GM18505 (cell line): ENCODE data around the gene FKBP5.
"Not testable (repeated sequence)": the region's sequence is repeated elsewhere in the genome, so short reads cannot be mapped to it uniquely, and the experiment has no call there.

Experiments
- ATAC-seq: cut with Tn5 transposase; IDR thresholded peaks from one replicate; pipeline ENCODE4 v1.9.1; 2021; ENCODE audit not compliant: unreplicated experiment
- POLR2A ChIP-seq: IDR thresholded peaks from 4 replicates; pipeline ENCODE4 v1.6.1; 2011; ENCODE audit warnings: borderline replicate concordance; ENCODE audit not compliant: insufficient read depth, insufficient read length; ENCODE audit errors: extremely low read depth

The FKBP5 gene

DNA sequence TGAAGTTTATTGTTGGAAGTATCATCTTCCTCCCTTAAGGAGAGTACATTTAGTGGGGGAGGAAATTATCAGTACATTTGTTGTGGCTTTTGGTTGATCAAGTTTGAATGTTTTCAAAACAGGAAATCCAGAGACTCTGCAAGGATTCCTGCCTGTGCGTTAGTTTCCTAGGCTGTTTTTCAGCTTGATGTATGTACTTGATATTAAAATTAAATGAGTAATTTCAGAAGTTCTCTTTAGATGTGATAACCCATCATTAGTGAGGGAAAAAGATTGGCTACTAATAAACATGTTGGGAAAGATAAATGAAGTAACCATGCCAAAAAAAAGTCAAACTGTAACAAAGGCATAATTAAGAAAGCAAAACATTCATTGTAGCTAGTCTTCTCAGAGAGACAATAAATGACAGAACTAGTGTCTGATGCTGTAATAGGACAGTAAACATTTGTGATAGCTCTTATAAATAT is 88.0 kb downstream of the FKBP5 start:
- no peak for TF ChIP-seq POLR2A
- no peak for ATAC-seq

DNA sequence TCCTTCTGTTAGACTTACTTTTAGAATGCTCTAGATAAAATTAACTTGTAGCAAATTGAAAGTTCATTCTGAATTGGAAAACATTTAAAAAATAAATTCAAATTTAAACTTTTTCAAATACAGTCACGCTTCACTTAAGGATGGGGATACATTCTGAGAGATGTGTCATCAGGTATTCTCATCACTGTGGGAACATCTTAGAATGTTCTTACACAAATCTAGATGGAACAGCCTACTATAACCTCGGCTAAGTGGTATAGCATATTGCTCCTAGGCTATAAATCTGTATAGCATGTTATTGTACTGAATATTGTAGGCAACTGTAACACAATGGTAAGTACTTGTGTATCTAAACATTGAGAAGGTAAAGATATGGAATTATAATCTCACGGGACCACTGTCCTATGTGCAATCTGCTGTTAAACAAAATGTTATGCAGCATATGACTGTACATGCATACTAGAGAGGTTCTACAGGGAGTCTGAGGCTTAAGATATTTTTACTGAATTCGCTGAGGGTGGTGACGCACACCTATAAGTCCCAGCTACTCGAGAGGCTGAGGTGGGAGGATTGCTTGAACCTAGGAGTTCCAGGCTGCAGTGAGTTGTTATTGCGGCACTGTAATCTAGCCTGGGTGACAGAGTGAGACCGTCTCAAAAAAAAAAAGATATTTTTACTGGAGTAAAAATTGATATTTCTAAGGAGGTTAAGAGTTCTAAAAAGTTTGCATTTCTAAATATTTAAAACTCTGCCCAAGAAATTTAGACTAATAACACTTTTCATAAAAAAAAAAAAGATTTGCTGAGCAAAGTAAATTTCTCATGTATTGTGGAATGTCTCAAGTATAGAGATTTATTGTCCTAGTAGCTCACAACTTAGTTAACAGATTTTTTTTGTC is 88.7 kb downstream of the FKBP5 start:
- no peak for ATAC-seq
- TF ChIP-seq POLR2A = no peak

- ATAC-seq = not testable (repeated sequence)
Observed at GRCh38 chr6:35598621-35599020, 90.1 kb downstream of the FKBP5 start.

DNA sequence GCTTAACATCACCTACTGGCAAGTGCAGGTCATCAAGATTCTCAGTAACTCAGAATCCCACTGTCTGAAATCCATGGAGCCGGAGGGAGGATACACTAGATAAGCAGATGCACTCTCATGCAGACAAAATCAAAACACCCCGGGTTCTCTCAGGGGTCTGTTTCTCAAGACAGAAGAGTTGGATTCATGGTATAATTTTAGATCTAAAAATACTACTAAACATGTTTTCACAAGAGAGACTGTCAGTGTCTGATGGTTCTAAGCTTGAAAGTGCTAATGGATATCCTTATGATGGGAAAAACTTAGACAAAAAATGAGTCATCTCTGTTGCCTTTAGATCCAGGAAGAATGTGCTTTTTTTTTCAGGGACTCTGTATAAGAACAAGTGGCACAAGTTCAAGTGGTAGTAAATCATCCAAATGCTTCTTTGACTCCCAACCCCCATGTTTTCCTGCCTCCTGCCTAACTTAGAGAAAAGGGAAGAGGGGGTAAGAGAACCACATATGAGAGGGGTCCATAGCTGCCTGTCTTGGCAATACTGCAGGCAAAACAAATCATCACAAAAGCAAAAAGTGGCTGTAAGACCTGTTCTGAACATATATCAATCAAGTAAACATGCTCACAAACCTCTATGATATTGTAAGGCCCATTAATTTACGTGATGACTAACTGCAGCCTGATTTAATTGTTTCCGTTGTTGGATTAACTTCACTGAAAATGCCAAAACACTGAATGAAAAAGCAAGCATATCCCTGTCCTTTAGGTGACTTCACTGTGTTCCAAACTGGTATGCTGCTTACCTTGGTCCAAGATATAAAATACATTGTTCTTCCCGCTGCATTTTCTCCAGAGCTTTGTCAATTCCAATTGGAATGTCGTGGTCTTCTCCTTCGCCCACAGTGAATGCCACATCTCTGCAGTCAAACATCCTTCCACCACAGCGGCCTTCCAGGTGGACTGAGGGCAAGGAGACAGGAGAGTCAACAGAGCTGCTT is 92.0 kb downstream of the FKBP5 start:
- ATAC-seq = no peak
- no peak for TF ChIP-seq POLR2A

GRCh38 chr6:35594503-35595186 is 94.1 kb downstream of the FKBP5 start:
- no peak for ATAC-seq

GRCh38 chr6:35592178-35592577 is 96.5 kb downstream of the FKBP5 start:
- no peak for TF ChIP-seq POLR2A
- ATAC-seq = no peak

More at GRCh38 chr6:35594503-35595186, 94.1 kb downstream of the FKBP5 start:
- TF ChIP-seq POLR2A = no peak

GRCh38 chr6:35590622-35591066 is 98.1 kb downstream of the FKBP5 start:
- ATAC-seq = no peak
- TF ChIP-seq POLR2A = no peak

- no peak for TF ChIP-seq POLR2A
- ATAC-seq = no peak
Observed at GRCh38 chr6:35589904-35590303, 98.8 kb downstream of the FKBP5 start.

DNA sequence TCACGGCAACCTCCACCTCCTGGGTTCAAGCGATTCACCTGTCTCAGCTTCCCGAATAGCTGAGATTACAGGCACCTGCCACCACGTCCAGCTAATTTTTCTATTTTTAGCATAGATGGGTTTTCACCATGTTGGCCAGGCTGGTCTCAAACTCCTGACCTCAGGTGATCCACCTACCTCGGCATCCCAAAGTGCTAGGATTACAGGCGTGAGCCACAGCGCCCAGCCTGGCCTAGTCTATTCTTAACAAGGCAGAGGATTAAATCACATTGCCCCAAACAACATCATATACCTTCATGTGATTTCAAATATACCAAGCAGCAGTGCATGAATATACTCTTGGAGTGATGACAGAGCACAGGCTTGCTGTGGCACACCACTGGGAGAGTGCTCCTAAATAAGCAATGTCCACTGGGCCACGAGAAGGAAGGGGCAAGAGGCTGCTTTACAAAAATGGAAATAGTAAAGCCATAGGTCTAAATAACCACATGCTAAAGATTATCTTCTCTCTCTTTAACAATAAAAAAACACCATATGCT is 99.4 kb downstream of the FKBP5 start:
- TF ChIP-seq POLR2A = no peak
- ATAC-seq = no peak

DNA sequence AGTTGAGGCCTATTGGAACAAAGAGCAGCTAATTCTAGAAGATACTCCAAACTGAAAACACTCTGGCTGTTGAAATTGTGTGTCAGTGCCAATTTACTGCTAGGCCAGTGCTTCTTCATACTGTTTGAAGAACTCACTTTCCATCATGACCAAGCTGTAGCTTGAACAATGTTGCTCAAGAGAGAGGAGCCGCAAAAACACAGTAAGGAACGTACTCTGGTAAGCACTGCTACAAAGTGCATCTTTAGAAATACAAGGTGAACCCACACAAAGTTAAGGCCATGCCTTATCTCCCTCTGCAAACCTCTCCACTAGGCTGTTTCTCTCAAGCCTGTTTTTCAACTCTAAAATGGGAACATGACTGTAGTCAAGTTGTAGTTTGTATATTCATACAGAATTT is 101.5 kb downstream of the FKBP5 start:
- TF ChIP-seq POLR2A = no peak
- no peak for ATAC-seq

DNA sequence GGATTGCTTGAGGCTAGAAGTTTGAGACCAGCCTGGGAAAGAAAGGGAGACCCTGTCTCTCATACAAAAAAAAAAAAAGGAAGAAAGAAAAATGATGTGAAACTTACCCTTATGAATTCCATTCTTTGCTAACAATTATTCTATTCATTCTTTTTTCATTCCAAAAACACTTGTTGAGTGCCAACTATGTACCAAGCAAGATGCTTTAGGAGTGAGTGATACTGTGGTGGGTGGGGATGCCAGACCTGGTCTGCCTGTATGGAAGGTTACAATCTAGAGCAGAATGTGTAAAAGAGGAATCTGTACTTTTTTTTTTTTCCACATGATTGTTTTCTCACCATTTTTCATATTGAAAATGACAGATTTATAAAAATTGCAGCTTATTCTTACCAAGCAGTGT is 102.2 kb downstream of the FKBP5 start:
- no peak for TF ChIP-seq POLR2A
- ATAC-seq = no peak

DNA sequence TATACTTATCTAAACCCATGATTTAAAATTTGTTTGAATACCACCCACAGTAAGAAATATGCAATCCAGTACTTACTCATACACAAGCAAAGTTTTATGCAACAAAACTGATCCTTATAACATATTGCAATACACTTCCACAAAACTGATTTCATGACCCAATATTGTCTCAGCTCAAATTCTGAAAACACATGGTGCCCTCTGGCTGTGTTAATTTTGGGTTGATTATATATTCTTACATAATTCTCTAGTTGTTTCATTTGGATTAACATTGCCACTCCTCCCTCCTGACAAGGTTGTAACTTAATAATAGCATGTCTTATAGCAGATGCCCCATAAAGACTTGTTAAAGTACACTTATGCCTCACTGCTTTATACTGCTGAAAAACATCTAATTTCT is 103.1 kb downstream of the FKBP5 start:
- no peak for TF ChIP-seq POLR2A
- no peak for ATAC-seq

- no peak for TF ChIP-seq POLR2A
- no peak for ATAC-seq
Observed at GRCh38 chr6:35583893-35584688, 104.6 kb downstream of the FKBP5 start.

- TF ChIP-seq POLR2A = no peak
Observed at GRCh38 chr6:35582315-35582714, 106.4 kb downstream of the FKBP5 start.

More at GRCh38 chr6:35582315-35582714, 106.4 kb downstream of the FKBP5 start:
- ATAC-seq = no peak
